Measurements from ENCODE around the gene NMT1. TPM values are rescaled to one million over a fixed set of nuclear protein-coding genes. Genes with fewer than 3 reads are reported as not detected.

Gene NMT1
- total RNA-seq, 2 donors from 2014 or later: 71.8 to 83.5 TPM

GRCh38 chr17:45127548-45128300 is 66.6 kb downstream of the NMT1 start:
- intact Hi-C loops (cut with DNase I): no loop called here
- no peak for DNase-seq (ENCODE audit: low spot score)

- intact Hi-C loops (cut with DNase I): no loop called here
- no peak for DNase-seq (ENCODE audit: low spot score)
Observed at GRCh38 chr17:45128331-45128730, 67.2 kb downstream of the NMT1 start.

GRCh38 chr17:45128989-45129388 is 67.9 kb downstream of the NMT1 start:
- DNase-seq (ENCODE audit: low spot score): no peak
- intact Hi-C loops (cut with DNase I): no loop called here

- intact Hi-C loops (cut with DNase I): no loop called here
- no peak for DNase-seq (ENCODE audit: low spot score)
Observed at GRCh38 chr17:45129426-45129939, 68.4 kb downstream of the NMT1 start.

- intact Hi-C loops (cut with DNase I): loop anchor here (10.0 kb wide), 2 partner anchors 215 to 255 kb away; partner anchors contain the start of gene GFAP (in 1 of the 2)
- no peak for DNase-seq (ENCODE audit: low spot score)
Observed at GRCh38 chr17:45129940-45130680, 69.0 kb downstream of the NMT1 start.

- intact Hi-C loops (cut with DNase I): loop anchor here (10.0 kb wide), 2 partner anchors 216 to 254 kb away; partner anchors contain the start of gene GFAP (in 1 of the 2)
Observed at GRCh38 chr17:45130681-45131615, 69.8 kb downstream of the NMT1 start.

GRCh38 chr17:45131616-45132319 is 70.7 kb downstream of the NMT1 start:
- peak; percentile 87 for DNase-seq (ENCODE audit: low spot score)
- intact Hi-C loops (cut with DNase I): loop anchor here (10.0 kb wide), 2 partner anchors 217 to 253 kb away; partner anchors contain the start of gene GFAP (in 1 of the 2)

More at GRCh38 chr17:45130681-45131615, 69.8 kb downstream of the NMT1 start:
- DNase-seq (ENCODE audit: low spot score): no peak

- no peak for DNase-seq (ENCODE audit: low spot score)
- intact Hi-C loops (cut with DNase I): loop anchor here (10.0 kb wide), 2 partner anchors 217 to 253 kb away; partner anchors contain the start of gene GFAP (in 1 of the 2)
Observed at GRCh38 chr17:45132320-45132571, 71.1 kb downstream of the NMT1 start, which contains the start of gene PLCD3. PLCD3 (minus strand) TSS chr17:45132515; CDS start chr17:45132410, 105 bp downstream.

GRCh38 chr17:45132572-45133463 is 71.7 kb downstream of the NMT1 start:
- DNase-seq (ENCODE audit: low spot score): peak; percentile 96
- intact Hi-C loops (cut with DNase I): loop anchor here (10.0 kb wide), 2 partner anchors 218 to 252 kb away; partner anchors contain the start of gene GFAP (in 1 of the 2)

- DNase-seq (ENCODE audit: low spot score): peak; percentile 99
Observed at GRCh38 chr17:45135192-45135977, 74.3 kb downstream of the NMT1 start, which contains the start of gene ACBD4. ACBD4 (plus strand) TSS chr17:45135687; CDS start chr17:45136145, 458 bp downstream.

GRCh38 chr17:45135978-45136791 is 75.1 kb downstream of the NMT1 start:
- intact Hi-C loops (cut with DNase I): loop anchor here (2.0 to 10.0 kb wide), 4 partner anchors 61 to 249 kb away; partner anchors contain the start of gene GFAP (in 1 of the 2)
- peak; percentile 76 for DNase-seq (ENCODE audit: low spot score)

More at GRCh38 chr17:45135192-45135977, 74.3 kb downstream of the NMT1 start, which contains the start of gene ACBD4:
- intact Hi-C loops (cut with DNase I): loop anchor here (2.0 to 10.0 kb wide), 4 partner anchors 61 to 249 kb away; partner anchors contain the start of gene GFAP (in 1 of the 2)

- DNase-seq (ENCODE audit: low spot score): peak; percentile 78
- intact Hi-C loops (cut with DNase I): loop anchor here (5.0 to 10.0 kb wide), 3 partner anchors 60 to 248 kb away; partner anchors contain the start of gene GFAP (in 1 of the 2)
Observed at GRCh38 chr17:45136846-45137560, 75.9 kb downstream of the NMT1 start.

GRCh38 chr17:45137561-45138305 is 76.6 kb downstream of the NMT1 start:
- DNase-seq (ENCODE audit: low spot score): peak; percentile 50
- intact Hi-C loops (cut with DNase I): loop anchor here (5.0 to 10.0 kb wide), 3 partner anchors 60 to 247 kb away; partner anchors contain the start of gene GFAP (in 1 of the 2)

Data from posterior vena cava (tissue), 2 donors.